PC-9 (cell line): ENCODE measurements around the gene KDELR1. TPM values are rescaled to one million over a fixed set of nuclear protein-coding genes. Genes with fewer than 3 reads are reported as not detected.

Experiments used
- BruUV-seq: library from RNA; stranded (reverse); fragments of 400-500 nt; replicated peaks from 2 replicates; lab custom pipeline; 2021; lab: Mats Ljungman, UMichigan
- CTCF ChIA-PET: fragments of 300-600 bp; sonication (Branson Sonifier 250); formaldehyde crosslinking; loops from one replicate; lab custom pipeline; 2022; ENCODE audit warnings: antibody characterized with exemption; lab: Charles Lee
- POLR2A ChIA-PET: fragments of 300-600 bp; sonication (Branson Sonifier 250); formaldehyde crosslinking; loops from one replicate; lab custom pipeline; 2022; ENCODE audit warnings: antibody characterized with exemption; ENCODE audit not compliant: unreplicated experiment; lab: Charles Lee
- DNase-seq, 2 experiments: peaks; one replicate each; pipeline versions ENCODE4 v3.0.0 to v3.0.0-alpha.2; 2015 to 2022; ENCODE audit warnings: mixed read lengths in 1 of 2
- H2AFZ ChIP-seq: fragments of 200-600 bp; sonication (generic); 2 replicates; pipeline ENCODE4 v1.8.1; 2017; ENCODE audit warnings: antibody characterized with exemption
- H3F3A ChIP-seq: fragments of 200-600 bp; sonication (generic); 2 replicates; pipeline ENCODE4 v1.8.1; 2017; ENCODE audit warnings: antibody characterized with exemption, mild to moderate bottlenecking, low read depth; ENCODE audit not compliant: insufficient read depth
- H3K27ac ChIP-seq: fragments of 200-600 bp; sonication (generic); 2 replicates; pipeline ENCODE4 v1.6.1; 2016; ENCODE audit warnings: mixed run types
- H3K27me3 ChIP-seq: fragments of 200-600 bp; sonication (generic); 2 replicates; pipeline ENCODE4 v1.6.1; 2016; ENCODE audit warnings: low read depth, mixed run types; ENCODE audit not compliant: insufficient read depth
- H3K36me3 ChIP-seq: fragments of 200-600 bp; sonication (generic); 2 replicates; pipeline ENCODE4 v1.6.1; 2016; ENCODE audit warnings: low read depth, mixed run types
- H3K4me1 ChIP-seq: fragments of 200-600 bp; sonication (generic); replicated peaks from 2 replicates; pipeline ENCODE4 v1.6.1; 2016; ENCODE audit warnings: mixed run types; ENCODE audit not compliant: insufficient read depth
- H3K4me2 ChIP-seq: fragments of 200-600 bp; sonication (generic); 2 replicates; pipeline ENCODE4 v1.6.1; 2017; ENCODE audit warnings: mixed run types
- H3K4me3 ChIP-seq: fragments of 200-600 bp; sonication (generic); 2 replicates; pipeline ENCODE4 v1.6.1; 2016; ENCODE audit warnings: mixed run types
- H3K79me2 ChIP-seq: fragments of 200-600 bp; sonication (generic); 2 replicates; pipeline ENCODE4 v1.6.1; 2017; ENCODE audit warnings: low read depth, mixed run types
- H3K9me2 ChIP-seq: fragments of 200-600 bp; sonication (generic); 2 replicates; pipeline ENCODE4 v1.8.1; 2017; ENCODE audit warnings: mild to moderate bottlenecking; ENCODE audit not compliant: insufficient read depth
- H3K9me3 ChIP-seq: fragments of 200-600 bp; sonication (generic); 2 replicates; pipeline ENCODE4 v1.8.1; 2016; ENCODE audit warnings: low read depth; ENCODE audit not compliant: insufficient read depth
- H4K20me1 ChIP-seq: fragments of 200-600 bp; sonication (generic); 2 replicates; pipeline ENCODE4 v1.8.1; 2017; ENCODE audit not compliant: insufficient read depth
- CTCF ChIP-seq: fragments of 200-600 bp; sonication (generic); conservative IDR thresholded peaks from 2 replicates; pipeline ENCODE4 v1.6.1; 2017; ENCODE audit warnings: mixed run types, antibody characterized with exemption, mild to moderate bottlenecking, moderate library complexity
- EZH2 ChIP-seq: fragments of 200-600 bp; sonication (generic); IDR thresholded peaks from 2 replicates; pipeline ENCODE4 v1.8.0; 2017; ENCODE audit warnings: antibody characterized with exemption, low read depth
- intact Hi-C: fragments of 100-400 bp; cut with micrococcal nuclease; formaldehyde crosslinking; loops from one replicate; pipeline ENCODE4 v1.10.0; 2022; ENCODE audit not compliant: unreplicated experiment
- total RNA-seq: library from RNA; stranded (reverse); gene quantifications from 2 replicates; pipeline ENCODE4 v1.2.3, GENCODE V29; 2021

The KDELR1 gene
- total RNA-seq, 1 experiment from 2014 or later: 261 TPM

- intact Hi-C loops: no loop called here
- CTCF ChIA-PET: no interaction called here
- no peaks in the 10 kb centered on the region for H3K9me2 ChIP-seq
- BruUV-seq: no TSS peak
- no peak overlapping the region for H2AFZ ChIP-seq
- no peak for DNase-seq
- H3F3A ChIP-seq: peaks cover 27% of the 10 kb centered on the region
- POLR2A ChIA-PET: no interaction called here
- no peaks in the 10 kb centered on the region for H3K36me3 ChIP-seq
- H4K20me1 ChIP-seq: no peaks in the 10 kb centered on the region
- TF ChIP-seq CTCF (no peak), EZH2 (no peak)
- H3K4me3 ChIP-seq: no peak overlapping the region
- H3K9me3 ChIP-seq: no peaks in the 10 kb centered on the region
- no peak overlapping the region for H3K4me2 ChIP-seq
- H3K79me2 ChIP-seq: no peaks in the 10 kb centered on the region
- no peaks in the 10 kb centered on the region for H3K27me3 ChIP-seq
- peaks cover 19% of the 10 kb centered on the region for H3K4me1 ChIP-seq
- H3K27ac ChIP-seq: no peak overlapping the region
These were observed 32.2 kb downstream of the KDELR1 start for GRCh38 chr19:48359123-48359522.

GRCh38 chr19:48355365-48355954, 35.9 kb downstream of the KDELR1 start:
- DNase-seq: no peak
- Histone ChIP-seq H3K79me2 (no peaks in the 10 kb centered on the region), H4K20me1 (no peaks in the 10 kb centered on the region), H3K4me3 (no peak overlapping the region), H3K27ac (peak overlapping the region; percentile 65), H2AFZ (no peak overlapping the region), H3K9me2 (no peaks in the 10 kb centered on the region), H3K36me3 (no peaks in the 10 kb centered on the region), H3F3A (peaks cover 35% of the 10 kb centered on the region), H3K27me3 (no peaks in the 10 kb centered on the region), H3K4me1 (peaks cover 27% of the 10 kb centered on the region), H3K4me2 (0 out of 2 replicates have a peak overlapping the region, but pooled peaks have one; percentile 1), H3K9me3 (no peaks in the 10 kb centered on the region)
- BruUV-seq: no TSS peak
- POLR2A ChIA-PET: interaction anchor here (0.6 kb wide), 1 partner anchor 7 kb away, joined by 3 read pairs; no protein-coding TSS in a partner anchor
- intact Hi-C loops: no loop called here
- CTCF ChIA-PET: interaction anchor here (0.6 kb wide), 1 partner anchor 46 kb away, joined by 5 read pairs; no protein-coding TSS in a partner anchor
- TF ChIP-seq EZH2 (no peak), CTCF (no peak)

GRCh38 chr19:48354332-48354992, 36.9 kb downstream of the KDELR1 start:
- Histone ChIP-seq H4K20me1 (no peaks in the 10 kb centered on the region), H3K79me2 (no peaks in the 10 kb centered on the region), H3K9me3 (no peaks in the 10 kb centered on the region), H3K4me3 (no peak overlapping the region), H3K4me1 (peaks cover 27% of the 10 kb centered on the region), H3K36me3 (no peaks in the 10 kb centered on the region), H3K27ac (peak overlapping the region; percentile 65), H3K27me3 (no peaks in the 10 kb centered on the region), H3F3A (peaks cover 35% of the 10 kb centered on the region), H2AFZ (no peak overlapping the region), H3K9me2 (no peaks in the 10 kb centered on the region), H3K4me2 (0 out of 2 replicates have a peak overlapping the region, but pooled peaks have one; percentile 1)
- POLR2A ChIA-PET: interaction anchor here (0.6 kb wide), 1 partner anchor 33 kb away, joined by 3 read pairs; a partner anchor contains a TSS
- DNase-seq: peak; percentile 50 to 92
- intact Hi-C loops: no loop called here
- CTCF ChIA-PET: interaction anchor here (0.7 kb wide), 1 partner anchor 27 kb away, joined by 6 read pairs; no protein-coding TSS in a partner anchor
- no TSS peak for BruUV-seq
- TF ChIP-seq EZH2 (no peak), CTCF (no peak)
